Cardiac fibroblast (primary cell): ENCODE measurements around the gene ECE2.

Source experiments
- DNase-seq, 2 donors: peaks; one replicate each; pipeline versions ENCODE4 v3.0.0 to v3.0.0-alpha.2; 2010; ENCODE audit warnings: low read depth in 2 of 2
- H3K4me3 ChIP-seq, 2 donors: replicated peaks in 1 of 2; 1 replicate in 1 of 2; 2 replicates in 1 of 2; pipeline ENCODE4 v1.5.1; 2011; ENCODE audit warnings: low read depth in 2 of 2, low read length in 2 of 2, mild to moderate bottlenecking in 2 of 2, moderate library complexity in 1 of 2
- CTCF ChIP-seq: IDR thresholded peaks from one replicate; pipeline ENCODE4 v1.5.1; 2011; ENCODE audit warnings: low read depth, mild to moderate bottlenecking, low read length, inconsistent platforms

ECE2 gene

GRCh38 chr3:184317201-184317600 is 41.4 kb downstream of the ECE2 start:
- TF ChIP-seq CTCF: no peak
- H3K4me3 ChIP-seq: peak overlapping the region; percentile 85

GRCh38 chr3:184320104-184320445 is 44.3 kb downstream of the ECE2 start:
- peak overlapping the region; percentile 30 to 38 for H3K4me3 ChIP-seq
- peak; percentile 97 to 98 for DNase-seq
- TF ChIP-seq CTCF: no peak

More at GRCh38 chr3:184317201-184317600, 41.4 kb downstream of the ECE2 start:
- no peak for DNase-seq

GRCh38 chr3:184321666-184322065 is 45.8 kb downstream of the ECE2 start:
- TF ChIP-seq CTCF: no peak
- DNase-seq: no peak
- H3K4me3 ChIP-seq: no peak overlapping the region

- DNase-seq: no peak
- TF ChIP-seq CTCF: no peak
- H3K4me3 ChIP-seq: no peak overlapping the region
These were observed 47.1 kb downstream of the ECE2 start for GRCh38 chr3:184322731-184323487.

GRCh38 chr3:184323696-184324095 is 47.9 kb downstream of the ECE2 start:
- H3K4me3 ChIP-seq: no peak overlapping the region
- DNase-seq: no peak
- TF ChIP-seq CTCF: no peak

GRCh38 chr3:184325269-184325668 is 49.4 kb downstream of the ECE2 start:
- no peak overlapping the region for H3K4me3 ChIP-seq
- TF ChIP-seq CTCF: no peak
- no peak for DNase-seq
